IMR-90 (cell line): ENCODE data around the gene GGT6. TPM values are rescaled to one million over a fixed set of nuclear protein-coding genes. Genes with fewer than 3 reads are reported as not detected.

ENCODE experiments used
- ATAC-seq: fragments of 200-7000 bp; cut with Tn5 transposase; 2 replicates; pipeline ENCODE4 v1.9.1; 2020; ENCODE audit warnings: low read depth, mild to moderate bottlenecking, moderate library complexity
- BruUV-seq: library from RNA; stranded (reverse); fragments of 400-500 nt; replicated peaks from 2 replicates; lab custom pipeline; 2021; lab: Mats Ljungman, UMichigan
- CTCF ChIA-PET: fragments of 300-600 bp; formaldehyde crosslinking; extraction: SDS; loops from one replicate; lab custom pipeline; 2021; ENCODE audit warnings: antibody characterized with exemption; lab: Yijun Ruan, JAX
- POLR2A ChIA-PET: fragments of 300-600 bp; sonication (Branson Sonifier 250); formaldehyde crosslinking; loops from one replicate; lab custom pipeline; 2022; ENCODE audit warnings: antibody characterized with exemption; ENCODE audit not compliant: unreplicated experiment; lab: Charles Lee
- DNase-seq: peaks from one replicate; pipeline ENCODE4 v3.0.0; 2013
- H2AFZ ChIP-seq: replicated peaks from 2 replicates; pipeline ENCODE3; 2013; ENCODE audit warnings: low read length, mild to moderate bottlenecking; ENCODE audit not compliant: poor library complexity
- H2AK5ac ChIP-seq: 2 replicates; pipeline ENCODE4 v1.6.1; 2013; ENCODE audit warnings: low read depth, low read length, inconsistent platforms
- H2AK9ac ChIP-seq: replicated peaks from 2 replicates; pipeline ENCODE3; 2013; ENCODE audit warnings: mild to moderate bottlenecking, low read depth, low read length, moderate library complexity; ENCODE audit not compliant: poor library complexity
- H2BK120ac ChIP-seq: 2 replicates; pipeline ENCODE4 v1.6.1; 2013; ENCODE audit warnings: low read depth, low read length, inconsistent platforms
- H2BK15ac ChIP-seq: 3 replicates; pipeline ENCODE4 v1.6.1; 2013; ENCODE audit warnings: low read depth, low read length, inconsistent platforms
- H2BK20ac ChIP-seq: 2 replicates; pipeline ENCODE4 v1.6.1; 2013; ENCODE audit warnings: low read depth, mild to moderate bottlenecking, inconsistent platforms, low read length, moderate library complexity
- H2BK5ac ChIP-seq: 2 replicates; pipeline ENCODE4 v1.6.1; 2013; ENCODE audit warnings: mild to moderate bottlenecking, low read depth, low read length, inconsistent platforms; ENCODE audit not compliant: poor library complexity, severe bottlenecking
- H3K14ac ChIP-seq: replicated peaks from 2 replicates; pipeline ENCODE4 v1.6.1; 2013; ENCODE audit warnings: low read depth, low read length, inconsistent platforms
- H3K18ac ChIP-seq: 2 replicates; pipeline ENCODE4 v1.6.1; 2013; ENCODE audit warnings: low read depth, low read length, control low read depth
- H3K23ac ChIP-seq: 2 replicates; pipeline ENCODE4 v1.6.1; 2013; ENCODE audit warnings: low read depth, low read length, inconsistent platforms
- H3K27ac ChIP-seq: 2 replicates; pipeline ENCODE4 v1.5.1; 2013; ENCODE audit warnings: mild to moderate bottlenecking, control low read depth, low read length; ENCODE audit not compliant: insufficient read depth
- H3K27me3 ChIP-seq: 2 replicates; pipeline ENCODE4 v1.6.1; 2013; ENCODE audit warnings: low read length; ENCODE audit not compliant: control insufficient read depth, insufficient read depth
- H3K36me3 ChIP-seq: 2 replicates; pipeline ENCODE4 v1.6.1; 2013; ENCODE audit warnings: low read length, mixed read lengths; ENCODE audit not compliant: control insufficient read depth, insufficient read depth
- H3K4ac ChIP-seq: 2 replicates; pipeline ENCODE4 v1.6.1; 2013; ENCODE audit warnings: low read depth, low read length, inconsistent platforms
- H3K4me1 ChIP-seq: 2 replicates; pipeline ENCODE4 v1.6.1; 2013; ENCODE audit warnings: low read length, mixed read lengths; ENCODE audit not compliant: control insufficient read depth, insufficient read depth
- H3K4me2 ChIP-seq: 2 replicates; pipeline ENCODE4 v1.6.1; 2013; ENCODE audit warnings: low read depth, mild to moderate bottlenecking, control low read depth, low read length, moderate library complexity
- H3K4me3 ChIP-seq: 2 replicates; pipeline ENCODE4 v1.5.1; 2013; ENCODE audit warnings: low read depth, mild to moderate bottlenecking, control low read depth, low read length, moderate library complexity; ENCODE audit not compliant: insufficient read depth
- H3K56ac ChIP-seq: 2 replicates; pipeline ENCODE4 v1.6.1; 2013; ENCODE audit warnings: low read length, inconsistent platforms; ENCODE audit not compliant: insufficient read depth; ENCODE audit errors: extremely low read depth
- H3K79me1 ChIP-seq, 2 experiments: 2 replicates each; pipeline ENCODE4 v1.6.1; 2013; ENCODE audit warnings: low read length in 2 of 2, inconsistent platforms in 1 of 2, low read depth in 1 of 2
- H3K9ac ChIP-seq: 2 replicates; pipeline ENCODE4 v1.6.1; 2013; ENCODE audit warnings: low read depth, low read length, control low read depth
- H3K9me1 ChIP-seq: 2 replicates; pipeline ENCODE4 v1.6.1; 2013; ENCODE audit warnings: low read length, inconsistent platforms; ENCODE audit not compliant: insufficient read depth
- H3K9me3 ChIP-seq: 2 replicates; pipeline ENCODE4 v1.6.1; 2013; ENCODE audit warnings: low read length; ENCODE audit not compliant: control insufficient read depth, insufficient read depth
- H4K20me1 ChIP-seq: 2 replicates; pipeline ENCODE4 v1.6.1; 2013; ENCODE audit warnings: low read length, inconsistent platforms; ENCODE audit not compliant: insufficient read depth
- H4K5ac ChIP-seq: 2 replicates; pipeline ENCODE4 v1.6.1; 2013; ENCODE audit warnings: mild to moderate bottlenecking, low read depth, low read length, control low read depth
- H4K8ac ChIP-seq, 2 experiments: 2 replicates each; pipeline ENCODE4 v1.6.1; 2013; ENCODE audit warnings: low read depth in 2 of 2, low read length in 2 of 2, control low read depth in 1 of 2, inconsistent platforms in 1 of 2
- H4K91ac ChIP-seq: 2 replicates; pipeline ENCODE4 v1.6.1; 2013; ENCODE audit warnings: low read depth, low read length, inconsistent platforms; ENCODE audit not compliant: insufficient read depth
- BHLHE40 ChIP-seq: fragments of 150-350 bp; IDR thresholded peaks from 2 replicates; pipeline ENCODE4 v1.6.1; 2016; ENCODE audit warnings: mild to moderate bottlenecking, low read depth, low read length
- CEBPB ChIP-seq: IDR thresholded peaks from 2 replicates; pipeline ENCODE4 v1.6.1; 2012; ENCODE audit warnings: low read depth, low read length, improper control_type of control experiment
- CHD1 ChIP-seq: IDR thresholded peaks from 2 replicates; pipeline ENCODE4 v1.6.1; 2012; ENCODE audit warnings: low read depth, low read length, improper control_type of control experiment
- FOS ChIP-seq: fragments of 150-350 bp; IDR thresholded peaks from 2 replicates; pipeline ENCODE4 v1.6.1; 2016; ENCODE audit warnings: low read depth, low read length
- MXI1 ChIP-seq: IDR thresholded peaks from 2 replicates; pipeline ENCODE4 v1.6.1; 2012; ENCODE audit warnings: low read depth, mild to moderate bottlenecking, low read length, moderate library complexity, borderline replicate concordance
- NFE2L2 ChIP-seq: fragments of 150-350 bp; IDR thresholded peaks from 2 replicates; pipeline ENCODE4 v1.6.1; 2016; ENCODE audit warnings: low read depth, mild to moderate bottlenecking, low read length
- RAD21 ChIP-seq: IDR thresholded peaks from 2 replicates; pipeline ENCODE4 v1.6.1; 2012; ENCODE audit warnings: low read length, improper control_type of control experiment
- RCOR1 ChIP-seq: IDR thresholded peaks from 2 replicates; pipeline ENCODE4 v1.6.1; 2012; ENCODE audit warnings: mild to moderate bottlenecking, low read length, improper control_type of control experiment; ENCODE audit not compliant: insufficient replicate concordance
- SMC3 ChIP-seq: fragments of 150-350 bp; IDR thresholded peaks from 2 replicates; pipeline ENCODE4 v1.6.1; 2016; ENCODE audit warnings: low read depth, mild to moderate bottlenecking, antibody characterized with exemption, low read length, moderate library complexity
- WGBS, 2 experiments: methylation state at CpG; one replicate each; pipeline versions ENCODE4 v1.1.5 to v1.1.7; 2013; ENCODE audit warnings: missing lambda C conversion rate in 2 of 2; ENCODE audit not compliant: insufficient read length in 1 of 2; ENCODE audit errors: extremely low coverage in 2 of 2; 5-methylcytosine and 5-hydroxymethylcytosine counted together
- dilution Hi-C: fragments of 300-500 bp; cut with HindIII; formaldehyde crosslinking; loops from one replicate; pipeline ENCODE4 v1.14.3; 2018; ENCODE audit warnings: low sequenced_read_pairs; ENCODE audit not compliant: unreplicated experiment
- in situ Hi-C: fragments of 300-500 bp; cut with MboI; formaldehyde crosslinking; loops from 3 replicates; pipeline ENCODE4 v1.14.3; 2019; ENCODE audit warnings: low sequenced_read_pairs, inconsistent platforms, mixed read lengths
- intact Hi-C: fragments of 100-400 bp; cut with micrococcal nuclease; formaldehyde crosslinking; loops from 2 replicates; pipeline ENCODE4 v1.10.0; 2022
- polyA plus RNA-seq, 3 experiments: library from polyadenylated mRNA; depleted of rRNA; stranded (reverse); fragments of >200 nt; gene quantifications; 2 replicates each; pipeline ENCODE4 v1.2.3, GENCODE V29; 2012; ENCODE audit warnings: low replicate concordance in 1 of 3
- total RNA-seq: library from RNA; depleted of rRNA; stranded (reverse); fragments of >200 nt; gene quantifications from 2 replicates; pipeline ENCODE4 v1.2.3, GENCODE V29; 2012

Gene GGT6
- total and polyA plus RNA-seq, 2 of the 4 experiments (the other 2 are of a cell fraction), result not detected

DNA sequence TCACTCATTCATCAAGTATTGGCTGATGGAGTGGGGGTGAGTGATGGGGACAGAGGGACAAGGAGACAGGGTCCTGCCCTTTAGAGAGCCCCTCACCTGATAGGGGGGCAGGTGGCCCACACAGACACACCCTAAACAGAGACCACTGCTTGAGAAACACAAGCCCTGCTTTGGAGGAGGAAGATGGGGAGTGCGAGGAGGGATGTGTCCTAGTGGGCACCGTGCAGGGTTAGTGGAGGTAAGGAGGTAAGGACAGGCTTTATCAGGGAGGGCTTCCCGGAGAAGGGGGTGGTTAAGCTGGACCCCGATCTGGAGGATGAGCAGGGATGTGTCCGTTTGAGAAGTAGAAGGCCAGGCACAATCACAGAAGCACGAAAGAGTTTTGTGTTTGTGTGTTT is 15.8 kb upstream of the GGT6 start:
- Histone ChIP-seq H4K8ac (no peak overlapping the region), H4K91ac (no peak overlapping the region), H2AFZ (no peak overlapping the region), H3K56ac (no peak overlapping the region), H3K9me3 (no peaks in the 10 kb centered on the region), H4K5ac (no peak overlapping the region), H2BK15ac (no peak overlapping the region), H2BK120ac (no peak overlapping the region), H3K27me3 (peaks cover 35% of the 10 kb centered on the region), H3K9ac (no peak overlapping the region), H4K20me1 (no peaks in the 10 kb centered on the region), H2BK20ac (no peak overlapping the region), H3K4me3 (no peak overlapping the region), H3K23ac (no peak overlapping the region), H3K14ac (no peak overlapping the region), H3K4ac (no peak overlapping the region), H3K36me3 (no peaks in the 10 kb centered on the region), H3K4me1 (peaks cover 1% of the 10 kb centered on the region; the same call in 1 of the 2 replicates), H3K4me2 (no peak overlapping the region), H2AK9ac (no peak overlapping the region), H3K18ac (no peak overlapping the region), H2AK5ac (no peak overlapping the region), H3K27ac (no peak overlapping the region), H3K9me1 (no peaks in the 10 kb centered on the region), H3K79me1 (no peaks in the 10 kb centered on the region), H2BK5ac (no peak overlapping the region)
- intact Hi-C loops, result no loop called here
- ChIA-PET POLR2A (no interaction called here), CTCF (no interaction called here)
- 35% methylated on average over 6 of the region's 6 CpGs; no CpG with 5 or more reads in 1 of the 2 experiments for WGBS, 2 experiments
- BruUV-seq, result no TSS peak
- no peak for ATAC-seq
- no peak for DNase-seq
- in situ Hi-C loops, result loop anchor here (10.0 kb wide), 1 partner anchor 309 kb away; no protein-coding TSS in a partner anchor
- TF ChIP-seq BHLHE40 (no peak), NFE2L2 (no peak), RAD21 (no peak), CHD1 (no peak), MXI1 (no peak), FOS (no peak), SMC3 (no peak), RCOR1 (no peak), CEBPB (no peak)
- dilution Hi-C loops, result no loop called here
